ENCODE data around the gene CLIP3.

CLIP3 gene

GRCh38 chr19:36067681-36068080 is 35.0 kb upstream of the CLIP3 start:
- TF ChIP-seq CTCF (conservative IDR thresholded peaks at IDR 0.05; ENCODE audit: control insufficient read depth, insufficient read depth, low read depth, low read length), result no peak
- no peak for DNase-seq (ENCODE audit: low read depth)
- H3K4me3 ChIP-seq (ENCODE audit: control insufficient read depth, low read depth, low read length), result no peak overlapping the region

- DNase-seq (ENCODE audit: low read depth), result no peak
- H3K4me3 ChIP-seq (ENCODE audit: control insufficient read depth, low read depth, low read length), result no peak overlapping the region
- no peak for TF ChIP-seq CTCF (conservative IDR thresholded peaks at IDR 0.05; ENCODE audit: control insufficient read depth, insufficient read depth, low read depth, low read length)
Measured at GRCh38 chr19:36064826-36065225, 32.2 kb upstream of the CLIP3 start.

GRCh38 chr19:36061367-36061766 is 28.7 kb upstream of the CLIP3 start:
- no peak overlapping the region for H3K4me3 ChIP-seq (ENCODE audit: control insufficient read depth, low read depth, low read length)
- TF ChIP-seq CTCF (conservative IDR thresholded peaks at IDR 0.05; ENCODE audit: control insufficient read depth, insufficient read depth, low read depth, low read length), result no peak
- DNase-seq (ENCODE audit: low read depth), result no peak

- TF ChIP-seq CTCF (conservative IDR thresholded peaks at IDR 0.05; ENCODE audit: control insufficient read depth, insufficient read depth, low read depth, low read length), result peak; percentile 73
- H3K4me3 ChIP-seq (ENCODE audit: control insufficient read depth, low read depth, low read length), result no peak overlapping the region
- peak; percentile 61 for DNase-seq (ENCODE audit: low read depth)
Measured at GRCh38 chr19:36060430-36060829, 27.8 kb upstream of the CLIP3 start.

- TF ChIP-seq CTCF (conservative IDR thresholded peaks at IDR 0.05; ENCODE audit: control insufficient read depth, insufficient read depth, low read depth, low read length), result no peak
- DNase-seq (ENCODE audit: low read depth), result no peak
- H3K4me3 ChIP-seq (ENCODE audit: control insufficient read depth, low read depth, low read length), result no peak overlapping the region
Measured at GRCh38 chr19:36059180-36059910, 26.7 kb upstream of the CLIP3 start.

- no peak for TF ChIP-seq CTCF (conservative IDR thresholded peaks at IDR 0.05; ENCODE audit: control insufficient read depth, insufficient read depth, low read depth, low read length)
- no peak for DNase-seq (ENCODE audit: low read depth)
- H3K4me3 ChIP-seq (ENCODE audit: control insufficient read depth, low read depth, low read length), result no peak overlapping the region
Measured at GRCh38 chr19:36058481-36059179, 26.0 kb upstream of the CLIP3 start.
